Umbilical cord (tissue), 2 donors: ENCODE results near the gene AKR1B15. TPM values are rescaled to one million over a fixed set of nuclear protein-coding genes. Genes with fewer than 3 reads are reported as not detected.
"Not testable (repeated sequence)": the region's sequence is repeated elsewhere in the genome, so short reads cannot be mapped to it uniquely, and the experiment has no call there.

Experiments used
- DNase-seq: peaks from one replicate; pipeline ENCODE4 v3.0.0-alpha.2; 2015; ENCODE audit warnings: low spot score
- total RNA-seq: library from RNA; depleted of rRNA; stranded (reverse); fragments of >200 nt; gene quantifications from one replicate; pipeline ENCODE4 v1.2.3, GENCODE V29; 2014; ENCODE audit warnings: low replicate concordance; ENCODE audit not compliant: insufficient read depth

Gene AKR1B15
- total RNA-seq, 1 donor from 2014 or later, result 0.48 TPM

DNA sequence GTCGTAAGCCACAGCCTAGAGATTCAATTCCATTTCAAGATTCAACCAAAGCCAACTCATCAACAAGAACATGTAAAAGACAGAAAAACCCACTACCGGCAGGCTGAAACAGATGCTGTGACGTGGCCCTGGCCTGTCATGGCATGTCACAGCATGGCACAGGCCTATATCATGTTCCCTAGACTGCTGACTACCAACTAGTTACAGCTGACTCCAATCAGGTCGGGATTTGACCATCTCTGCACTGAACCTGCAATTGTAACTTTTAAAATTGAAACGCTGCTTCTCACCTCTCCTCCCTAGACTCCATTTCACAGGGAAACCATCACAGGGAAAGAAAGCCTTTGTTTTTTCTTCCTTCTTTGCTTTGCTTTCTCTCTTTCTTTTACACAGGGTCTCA is 12.7 kb downstream of the AKR1B15 start:
- not testable (repeated sequence) for DNase-seq

DNA sequence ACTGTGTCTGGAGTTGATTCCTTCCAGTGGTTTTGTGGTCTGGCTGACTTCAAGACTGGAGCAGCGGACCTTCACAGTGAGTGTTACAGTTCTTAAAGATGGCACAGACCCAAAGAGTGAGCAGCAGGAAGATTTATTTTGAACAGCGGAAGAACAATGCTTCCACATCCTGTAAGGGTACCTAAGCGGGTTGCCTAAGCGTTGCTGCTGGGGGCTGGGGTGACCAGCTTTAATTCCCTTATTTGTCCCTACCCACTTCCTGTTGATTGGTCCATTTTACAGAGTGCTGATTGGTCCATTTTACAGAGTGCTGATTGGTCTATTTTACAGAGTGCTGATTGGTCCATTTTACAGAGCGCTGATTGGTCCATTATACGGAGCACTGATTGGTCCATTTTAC is 13.2 kb downstream of the AKR1B15 start:
- no peak for DNase-seq

DNA sequence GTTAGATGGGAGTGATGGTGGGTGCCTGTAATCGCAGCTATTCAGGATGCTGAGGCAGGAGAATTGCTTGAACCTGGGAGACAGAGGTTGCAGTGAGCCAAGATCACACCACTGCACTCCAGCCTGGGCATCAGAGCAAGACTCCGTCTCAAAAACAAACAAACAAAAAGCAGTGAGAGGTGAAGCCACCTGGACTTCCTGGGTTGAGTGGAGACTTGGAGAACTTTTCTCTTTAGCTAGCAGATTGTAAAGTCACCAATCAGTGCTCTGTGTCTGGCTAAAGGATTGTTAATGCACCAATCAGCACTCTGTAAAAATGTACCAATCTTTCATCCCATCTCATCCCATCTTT is 14.5 kb downstream of the AKR1B15 start:
- not testable (repeated sequence) for DNase-seq

DNA sequence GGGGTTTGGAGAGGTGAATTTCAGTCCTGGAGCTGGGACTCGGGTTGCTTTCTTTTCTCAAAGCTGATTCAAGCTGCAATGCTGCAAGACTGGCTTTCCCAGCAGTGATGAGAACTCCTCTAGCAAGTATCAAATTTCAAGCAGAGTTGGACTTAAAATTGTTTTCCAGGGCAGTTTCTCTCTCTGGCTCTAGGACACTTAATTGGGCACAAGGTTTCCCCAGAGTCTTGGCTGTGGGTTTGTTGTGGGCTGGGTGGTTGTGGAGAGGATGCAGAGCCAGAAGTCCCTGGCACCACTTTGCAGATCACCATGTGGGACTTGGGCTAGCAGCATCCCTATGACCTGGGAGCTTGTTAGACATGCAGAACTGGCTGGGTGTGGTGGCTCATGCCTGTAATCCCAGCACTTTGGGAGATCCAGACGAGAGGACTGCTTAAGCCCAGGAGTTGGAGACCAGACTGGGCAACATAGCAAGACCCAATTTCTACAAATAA is 16.8 kb downstream of the AKR1B15 start:
- DNase-seq, result peak; percentile 64

DNA sequence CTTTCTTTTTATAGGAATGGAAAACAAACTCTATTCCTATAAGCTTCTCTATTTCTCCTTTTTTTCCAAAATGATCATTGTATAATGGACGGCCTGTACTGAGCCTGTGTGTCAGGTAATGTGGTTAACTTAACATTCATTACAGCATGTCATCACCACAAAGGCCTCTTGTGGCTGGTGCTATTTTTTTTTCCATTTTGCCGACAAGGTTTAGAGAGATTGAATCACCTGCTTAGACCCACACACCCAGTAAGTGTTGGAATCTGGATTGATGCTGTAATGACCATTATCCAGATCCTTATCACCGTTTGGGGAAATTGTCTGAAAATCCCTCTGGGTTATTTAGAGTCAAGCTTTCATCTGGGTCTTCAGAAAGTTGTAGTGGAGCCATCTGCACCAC is 18.5 kb downstream of the AKR1B15 start:
- no peak for DNase-seq

DNA sequence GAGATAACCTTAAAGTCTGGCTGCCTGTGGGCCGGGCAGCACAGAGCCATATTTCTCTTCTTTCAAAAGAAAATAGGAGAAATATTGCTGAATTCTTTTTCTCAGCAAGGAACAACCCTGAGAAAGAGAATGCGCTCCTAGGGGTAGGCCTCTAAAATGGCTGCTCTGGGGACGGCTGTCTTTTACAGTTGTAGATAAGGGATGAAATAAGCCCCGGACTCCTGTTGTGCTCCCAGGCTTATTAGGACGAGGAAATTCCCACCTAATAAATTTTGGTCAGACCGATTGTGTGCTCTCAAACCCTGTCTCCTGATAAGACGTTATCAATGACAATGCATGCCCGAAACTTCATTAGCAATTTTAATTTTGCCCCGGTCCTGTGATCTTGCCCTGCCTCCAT is 21.1 kb downstream of the AKR1B15 start:
- not testable (repeated sequence) for DNase-seq

DNA sequence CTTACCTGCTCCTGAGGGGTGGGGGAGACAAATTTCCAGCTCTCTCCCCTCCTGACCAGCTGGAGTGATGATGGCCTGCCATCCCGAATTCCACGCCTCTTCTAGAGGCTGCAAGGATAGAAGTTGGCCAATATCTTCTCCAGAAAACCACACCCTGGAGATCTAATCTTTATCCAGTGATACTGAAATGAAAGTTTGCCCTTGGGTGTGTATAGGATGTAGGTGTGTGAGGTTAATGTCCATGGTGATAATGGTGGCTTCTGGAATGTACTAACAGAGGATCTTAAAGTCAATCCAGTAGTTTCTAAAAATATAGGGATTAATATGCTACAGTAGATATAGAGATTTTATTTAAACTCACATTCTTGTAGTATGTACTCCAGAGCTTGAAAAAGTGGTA is 22.2 kb downstream of the AKR1B15 start:
- DNase-seq, result no peak

DNA sequence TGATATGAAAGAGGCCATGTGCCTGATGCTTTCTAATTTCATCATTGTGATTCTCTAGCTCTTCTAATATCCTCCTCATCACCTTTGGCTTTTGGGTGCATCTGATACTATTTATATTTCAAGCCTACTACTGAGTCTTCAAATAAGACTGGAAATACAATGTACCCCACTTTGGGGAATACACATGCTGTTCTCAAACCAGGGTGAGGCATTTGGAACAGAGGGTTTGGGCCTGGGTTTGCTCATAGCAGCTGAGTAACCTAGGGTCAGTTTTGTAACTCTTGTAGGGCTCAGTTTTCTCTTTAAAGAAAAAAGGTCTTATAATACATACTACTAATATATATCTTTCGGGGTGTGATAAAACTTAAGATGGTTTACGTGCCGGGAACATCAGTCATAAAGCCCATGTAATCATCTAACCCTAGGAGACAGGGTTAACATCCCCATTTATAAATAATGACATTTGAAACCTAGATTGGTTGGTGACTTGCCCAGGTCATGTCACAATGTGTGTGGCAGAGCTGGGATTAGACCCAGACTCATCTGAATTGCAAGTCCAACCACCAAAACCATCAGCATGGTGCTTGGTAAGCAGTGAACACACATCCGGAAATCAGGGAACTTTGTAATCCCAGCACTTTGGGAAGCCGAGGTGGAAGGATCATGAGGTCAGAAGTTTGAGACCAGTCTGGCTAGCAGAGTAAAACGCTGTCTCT is 23.0 kb downstream of the AKR1B15 start:
- DNase-seq, result no peak

DNA sequence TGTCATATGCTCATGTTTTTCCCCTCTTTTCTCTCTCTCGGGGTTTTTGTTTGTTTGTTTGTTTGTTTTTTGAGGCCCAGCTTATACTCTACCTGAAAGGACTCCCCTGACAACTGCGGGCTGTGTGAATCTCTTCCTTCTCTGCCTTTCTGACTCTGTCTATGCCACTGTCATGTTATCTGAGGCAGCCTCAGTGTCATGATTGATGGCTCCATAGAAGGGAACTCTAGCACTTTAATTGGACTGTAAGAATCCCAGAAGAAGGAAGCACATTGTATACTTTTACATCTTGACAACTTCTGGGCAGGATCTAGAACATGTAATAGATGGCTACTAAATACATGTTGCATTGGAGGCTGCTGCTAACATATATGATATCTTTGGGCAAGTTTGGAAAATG is 25.4 kb downstream of the AKR1B15 start:
- DNase-seq, result no peak

DNA sequence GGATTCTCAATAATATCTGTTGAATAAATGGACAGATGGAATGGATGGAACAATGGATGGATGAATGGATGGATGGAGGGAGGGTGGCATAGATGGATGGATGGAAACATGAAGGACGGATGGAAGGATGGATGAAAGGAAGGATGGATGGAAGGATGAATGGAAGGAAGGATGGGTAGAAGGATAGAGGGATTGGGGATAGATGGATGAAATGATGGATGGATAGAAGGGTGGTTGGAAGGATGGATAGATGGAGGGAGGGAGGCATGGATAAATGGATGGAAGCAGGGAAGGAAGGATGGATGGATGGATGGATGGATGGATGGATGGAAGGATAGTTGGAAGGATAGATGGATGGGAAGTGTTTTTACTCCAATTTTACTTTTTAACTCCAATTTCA is 35.4 kb downstream of the AKR1B15 start:
- DNase-seq, result no peak

DNA sequence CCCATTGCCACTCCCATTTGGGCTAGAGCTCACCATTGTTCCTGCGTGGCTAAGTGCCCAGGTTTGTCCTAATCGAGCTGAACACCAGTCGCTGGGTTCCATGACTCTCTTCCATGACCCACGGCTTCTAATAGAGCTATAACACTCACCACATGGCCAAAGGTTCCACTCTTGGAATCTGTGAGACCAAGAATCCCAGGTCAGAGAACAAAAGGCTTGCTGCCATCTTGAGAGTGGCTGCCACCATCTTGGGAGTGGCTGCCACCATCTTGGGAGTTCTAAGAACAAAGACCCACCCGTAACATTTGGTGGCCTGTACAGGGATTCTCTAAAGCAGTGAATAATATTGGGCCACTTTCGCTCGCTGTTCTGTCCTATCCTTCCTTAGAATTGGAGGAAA is 37.0 kb downstream of the AKR1B15 start:
- DNase-seq, result no peak

DNA sequence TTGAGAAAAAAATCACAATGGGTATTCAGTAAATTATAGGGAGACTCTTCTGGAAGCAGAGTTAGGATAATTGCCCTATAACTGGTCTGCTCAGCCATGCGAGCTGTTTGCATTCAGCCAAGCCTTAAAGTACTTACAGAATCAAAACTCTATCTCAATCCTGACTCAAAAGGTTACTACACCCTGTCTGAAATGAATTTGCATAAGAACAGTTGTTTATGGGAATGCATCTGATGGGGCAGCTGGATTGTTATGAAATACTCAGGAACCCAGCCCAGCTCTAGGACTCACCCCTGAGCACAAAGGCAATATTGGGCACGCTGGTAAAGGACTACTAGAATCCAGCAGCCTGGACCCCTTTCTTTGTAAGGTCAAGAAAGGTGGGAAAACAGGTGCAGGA is 38.8 kb downstream of the AKR1B15 start:
- DNase-seq, result no peak

DNA sequence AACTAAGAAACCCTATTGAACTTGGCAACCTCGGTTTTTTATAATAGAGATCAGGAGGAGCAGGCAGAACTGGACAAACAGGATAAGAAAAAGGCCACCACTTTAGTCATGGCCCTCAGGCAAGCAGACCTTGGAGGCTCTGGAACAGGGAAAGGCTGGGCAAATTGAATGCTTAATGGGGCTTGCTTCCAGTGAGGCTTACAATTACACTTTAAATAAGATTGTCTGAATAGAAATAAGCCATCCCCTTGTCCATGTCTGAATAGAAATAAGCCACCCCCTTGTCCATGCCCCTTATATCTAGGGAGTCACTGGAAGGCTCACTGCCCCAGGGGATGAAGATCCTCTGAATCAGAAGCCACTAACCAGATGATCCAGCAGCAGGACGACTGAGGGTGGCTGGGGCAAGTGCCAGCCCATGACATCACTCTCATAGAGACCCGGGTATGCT is 40.6 kb downstream of the AKR1B15 start:
- DNase-seq, result no peak

DNA sequence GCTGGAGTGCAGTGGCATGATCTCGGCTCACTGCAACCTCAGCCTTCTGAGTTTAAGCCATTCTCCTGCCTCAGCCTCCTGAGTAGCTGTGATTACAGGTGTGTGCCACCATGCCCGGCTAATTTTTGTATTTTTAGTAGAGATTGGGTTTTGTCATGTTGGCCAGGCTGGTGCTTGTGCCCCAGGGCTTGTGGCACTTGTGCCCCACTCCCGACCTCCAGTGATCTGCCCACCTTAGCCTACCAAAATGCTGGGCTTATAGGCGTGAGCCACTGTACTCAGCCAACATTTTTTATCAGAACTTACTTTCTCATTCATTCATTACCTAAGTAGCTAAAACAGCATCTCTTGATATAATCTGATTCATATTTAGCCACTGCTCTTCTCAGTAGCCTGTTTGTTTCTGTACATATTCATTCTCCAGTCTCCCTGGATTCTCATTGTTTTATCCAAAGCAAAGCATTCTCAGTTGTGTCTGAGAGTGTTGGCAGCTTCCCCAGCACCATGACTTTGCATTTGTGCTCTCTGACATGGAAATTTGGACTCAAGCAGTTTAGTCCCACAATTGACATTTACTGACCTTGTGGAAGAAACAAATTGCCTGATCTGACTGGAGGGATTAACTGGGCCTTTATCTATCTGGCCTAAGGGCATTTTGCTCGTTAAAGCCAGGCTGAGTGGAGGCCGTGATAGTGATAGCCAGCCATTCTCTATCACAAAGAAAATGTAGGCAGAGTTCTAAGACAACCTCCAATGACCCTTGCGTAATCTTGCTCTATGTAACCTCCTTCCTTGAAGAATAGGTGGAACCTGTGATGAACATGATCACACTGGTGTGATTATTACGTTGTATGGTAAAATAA is 44.9 kb downstream of the AKR1B15 start:
- peak; percentile 83 for DNase-seq

DNA sequence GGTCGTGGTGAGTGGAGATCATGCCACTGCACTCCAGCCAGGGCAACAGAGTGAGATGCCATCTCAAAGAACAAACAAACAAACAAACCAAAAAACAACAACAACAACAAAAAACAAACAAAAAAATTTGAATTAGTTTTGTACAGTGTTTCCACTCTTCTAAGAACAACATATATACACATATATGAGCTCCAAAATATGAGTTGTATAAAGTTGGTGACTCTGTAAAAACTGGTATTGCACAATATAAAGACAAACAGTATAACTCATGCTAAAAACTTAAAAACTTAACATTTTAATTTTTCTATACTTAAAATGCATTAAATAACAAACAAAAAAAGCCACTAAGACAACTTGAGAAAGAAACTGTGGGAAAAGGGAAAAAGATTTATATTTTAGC is 46.0 kb downstream of the AKR1B15 start:
- DNase-seq, result no peak

DNA sequence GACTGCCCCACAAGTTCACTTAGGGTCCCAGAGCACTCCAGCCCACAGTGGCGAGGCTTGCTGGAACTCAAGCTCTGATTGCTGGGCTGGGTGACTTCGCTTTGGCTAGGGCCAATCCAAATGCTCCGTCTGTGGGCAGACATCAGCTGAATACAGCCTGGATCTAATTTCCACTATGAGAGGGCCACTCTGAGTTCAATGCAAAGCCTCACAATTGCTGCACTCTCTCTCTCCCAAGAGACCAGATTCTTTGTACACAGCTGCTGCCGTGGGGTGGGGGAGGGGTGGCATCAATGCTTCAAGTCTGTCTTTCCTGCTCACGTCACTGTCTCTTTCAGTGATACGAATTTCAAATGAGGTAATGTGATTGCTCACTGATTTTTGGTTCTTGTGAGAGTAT is 50.5 kb downstream of the AKR1B15 start:
- no peak for DNase-seq

DNA sequence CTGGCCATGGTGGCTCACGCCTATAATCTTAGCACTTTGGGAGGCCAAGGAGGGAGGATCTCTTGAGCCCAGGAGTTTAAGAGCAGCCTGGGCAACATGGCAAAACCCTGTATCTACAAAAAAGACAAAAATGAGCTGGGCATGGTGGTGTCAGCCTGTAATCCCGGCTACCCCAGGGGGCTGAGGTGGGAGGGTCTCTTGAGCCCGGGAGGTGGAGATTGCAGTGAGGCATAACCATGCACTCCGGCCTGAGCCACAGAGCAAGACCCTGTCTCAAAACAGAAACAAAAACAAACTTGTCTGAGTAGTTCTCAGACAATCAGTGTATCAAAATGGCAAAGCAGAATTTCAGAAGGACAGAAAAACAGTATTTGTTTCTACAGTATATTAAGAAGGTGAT is 52.5 kb downstream of the AKR1B15 start:
- no peak for DNase-seq

DNA sequence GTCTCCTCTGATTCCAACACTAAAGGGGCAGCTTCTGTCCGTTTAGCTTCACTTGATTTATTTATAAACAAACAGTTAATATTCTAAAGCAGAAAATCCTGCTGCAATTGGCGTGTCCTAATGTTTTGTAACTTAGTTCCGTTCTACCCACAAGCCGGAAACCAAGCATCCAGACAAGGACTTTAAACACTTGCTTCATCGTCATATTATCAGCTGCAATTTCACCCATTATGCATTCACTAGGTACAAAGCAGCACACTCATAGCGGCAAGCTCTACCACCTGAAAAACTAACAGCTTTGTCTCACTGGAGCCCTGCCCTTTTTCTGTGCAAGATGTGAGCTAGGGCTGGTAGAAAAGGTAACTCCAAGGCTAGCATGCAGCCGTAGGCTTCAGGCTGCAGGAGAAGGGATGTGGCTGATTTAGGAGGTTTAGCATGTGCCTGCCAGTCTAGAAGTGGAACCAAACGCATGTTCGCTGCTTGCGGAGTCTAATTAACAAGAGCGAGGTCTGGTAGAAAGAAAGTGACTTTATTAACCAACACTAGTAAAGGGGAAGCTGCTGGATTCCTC is 54.1 kb downstream of the AKR1B15 start:
- DNase-seq, result no peak

DNA sequence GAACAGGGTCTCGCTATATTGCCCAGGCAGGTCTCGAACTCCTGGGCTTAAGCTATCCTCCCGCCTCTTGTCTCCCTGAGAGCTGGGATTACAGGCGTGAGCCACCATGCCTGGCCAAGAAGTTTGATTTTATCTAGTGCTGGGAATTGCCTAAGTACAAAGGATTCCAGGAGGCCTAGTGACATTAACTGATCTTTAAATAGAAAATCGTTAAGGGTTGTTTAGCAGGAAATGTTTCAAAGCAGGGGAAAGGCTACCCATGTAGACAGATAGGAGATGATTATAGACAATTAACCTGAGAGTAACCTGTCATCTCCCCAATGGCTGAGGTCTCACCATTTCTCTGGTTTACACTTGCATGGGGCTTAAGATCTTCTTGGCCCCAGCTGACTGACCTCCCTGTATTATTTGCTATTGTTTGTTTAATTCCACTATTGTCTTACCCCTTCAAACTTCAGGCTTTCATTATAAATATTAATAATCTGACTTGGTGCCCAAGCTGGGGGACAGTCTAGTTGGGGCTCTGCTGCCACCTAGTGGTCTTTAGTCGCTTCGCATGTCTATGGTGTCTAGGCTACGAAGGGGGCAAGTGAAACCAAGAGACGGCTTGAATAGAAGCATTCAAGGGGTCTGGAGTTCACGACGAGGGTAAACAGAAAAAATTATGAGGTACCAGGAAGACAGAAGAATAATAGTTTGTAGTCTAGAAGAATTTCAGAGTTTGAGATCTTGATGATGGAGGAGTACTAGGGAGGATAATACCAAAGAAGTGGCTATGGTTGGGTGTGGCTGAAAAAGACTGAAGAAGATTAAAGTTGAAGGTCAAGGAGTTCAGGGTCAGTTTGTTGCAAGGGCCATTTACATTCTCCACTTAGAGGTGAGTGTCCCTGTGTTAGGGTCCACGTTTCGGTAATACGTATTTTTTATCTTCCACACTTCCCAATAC is 57.3 kb downstream of the AKR1B15 start:
- DNase-seq, result peak; percentile 60

DNA sequence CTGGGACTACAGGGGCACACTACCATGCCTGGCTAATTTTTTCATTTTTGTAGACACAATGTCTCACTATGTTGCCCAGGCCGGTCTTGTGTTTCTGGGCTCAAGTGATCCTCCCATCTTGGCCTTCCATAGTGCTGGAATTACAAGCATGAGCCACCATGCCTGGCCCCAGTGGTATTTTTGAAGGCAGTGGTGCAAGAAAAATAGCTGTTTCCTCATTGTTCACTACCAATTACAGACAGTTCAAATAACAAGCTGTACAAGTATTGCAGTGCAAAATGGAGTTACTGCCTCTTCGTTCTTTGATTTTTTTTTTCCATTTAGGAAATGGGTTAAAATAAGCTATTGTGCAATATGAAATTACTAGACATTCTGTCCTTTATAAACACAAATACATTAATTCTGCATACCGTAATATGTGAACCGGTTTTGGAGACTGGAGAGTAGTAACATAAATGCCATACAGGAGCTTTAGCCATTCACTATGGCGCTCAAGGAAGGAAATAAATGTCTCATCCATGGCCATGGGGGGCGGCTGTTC is 62.8 kb downstream of the AKR1B15 start:
- DNase-seq, result no peak

DNA sequence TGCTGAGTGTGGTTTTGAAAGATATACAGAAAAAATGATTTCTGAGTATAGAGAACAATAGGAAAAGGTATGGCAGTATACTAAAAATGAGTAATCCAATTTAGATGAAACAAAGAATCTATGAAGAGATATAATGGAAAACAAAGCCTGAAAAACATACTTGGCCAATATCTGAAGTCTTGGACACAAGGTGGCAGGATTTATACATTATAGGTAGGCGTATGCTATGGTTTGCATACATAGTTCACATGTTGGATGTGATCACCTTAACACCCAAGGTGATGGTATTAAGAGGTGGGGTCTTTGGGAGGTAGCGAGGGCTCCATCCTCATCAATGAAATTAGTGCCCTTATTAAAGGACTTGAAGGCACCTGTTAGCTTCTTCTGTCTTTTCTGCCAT is 63.3 kb downstream of the AKR1B15 start:
- DNase-seq, result no peak
